ENCODE data around the gene RPN1.

The RPN1 gene

DNA sequence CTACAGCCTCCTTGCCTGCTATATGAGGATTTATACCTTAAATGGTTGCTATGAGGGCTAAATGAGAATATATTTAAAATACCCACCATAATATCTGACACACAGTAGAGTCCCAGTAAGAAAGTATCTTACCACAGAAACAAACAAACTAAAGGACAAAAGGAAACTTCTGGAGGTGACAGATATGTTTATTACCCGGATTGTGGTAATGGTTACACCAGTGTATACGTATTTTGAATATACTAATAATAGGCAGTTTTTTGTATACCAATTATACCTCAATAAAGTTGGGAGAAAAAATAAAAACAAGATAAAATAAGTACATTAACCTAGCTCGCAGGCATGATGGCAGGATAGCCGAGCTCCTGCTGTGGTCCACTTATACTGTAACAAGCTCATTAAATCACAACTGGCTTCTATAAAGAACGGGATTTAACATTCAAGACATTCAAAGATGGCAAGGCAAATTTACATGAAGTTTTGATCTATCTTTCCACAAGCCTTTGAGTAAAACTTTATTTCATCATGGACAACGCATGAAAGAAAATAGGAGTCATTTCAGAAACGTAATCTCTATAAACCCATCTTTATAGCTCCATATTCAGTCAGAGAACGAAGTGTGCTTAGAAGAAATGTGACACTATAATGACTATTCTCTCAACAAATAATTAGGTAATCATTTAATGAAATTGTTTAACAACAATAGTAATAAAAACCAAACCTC, 1.5 kb downstream of the RPN1 start:
- DNase-seq (ENCODE audit: low spot score) = no peak

DNA sequence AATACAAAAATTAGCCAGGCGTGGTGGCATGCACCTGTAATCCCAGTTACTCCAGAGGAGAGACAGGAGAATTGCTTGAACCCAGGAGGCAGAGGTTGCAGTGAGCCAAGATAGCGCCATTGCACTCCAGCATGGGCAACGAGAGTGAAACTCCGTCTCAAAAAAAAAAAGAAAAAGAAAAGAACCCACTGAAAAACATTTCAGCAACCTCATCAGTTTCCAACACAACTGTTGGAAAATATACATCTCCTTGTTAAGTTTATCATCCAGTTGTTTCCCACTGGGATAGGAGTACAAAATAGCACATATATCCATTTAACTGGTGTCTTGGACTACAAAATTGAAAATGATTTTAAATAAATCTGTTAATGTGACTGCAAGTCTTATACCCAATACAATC, 2.2 kb downstream of the RPN1 start:
- no peak for DNase-seq (ENCODE audit: low spot score)

DNA sequence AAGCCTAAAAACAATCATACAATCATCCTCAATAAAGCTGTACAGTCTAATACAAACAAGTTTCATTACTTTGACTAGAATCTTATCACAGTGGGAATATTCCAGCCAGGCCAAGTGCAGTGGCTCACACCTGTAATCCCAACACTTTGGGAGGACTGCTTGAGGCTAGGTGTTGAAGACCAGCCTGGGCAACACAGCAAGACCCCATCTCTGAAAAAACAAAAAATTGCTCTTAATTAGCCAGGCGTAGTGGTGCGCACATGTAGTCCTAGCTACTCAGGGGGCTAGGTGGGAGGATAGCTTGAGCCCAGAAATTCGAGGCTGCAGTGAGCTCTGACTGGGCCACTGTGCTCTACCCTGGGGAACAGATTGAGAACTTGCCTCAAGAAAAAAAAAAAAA, 3.3 kb downstream of the RPN1 start:
- no peak for DNase-seq (ENCODE audit: low spot score)

DNA sequence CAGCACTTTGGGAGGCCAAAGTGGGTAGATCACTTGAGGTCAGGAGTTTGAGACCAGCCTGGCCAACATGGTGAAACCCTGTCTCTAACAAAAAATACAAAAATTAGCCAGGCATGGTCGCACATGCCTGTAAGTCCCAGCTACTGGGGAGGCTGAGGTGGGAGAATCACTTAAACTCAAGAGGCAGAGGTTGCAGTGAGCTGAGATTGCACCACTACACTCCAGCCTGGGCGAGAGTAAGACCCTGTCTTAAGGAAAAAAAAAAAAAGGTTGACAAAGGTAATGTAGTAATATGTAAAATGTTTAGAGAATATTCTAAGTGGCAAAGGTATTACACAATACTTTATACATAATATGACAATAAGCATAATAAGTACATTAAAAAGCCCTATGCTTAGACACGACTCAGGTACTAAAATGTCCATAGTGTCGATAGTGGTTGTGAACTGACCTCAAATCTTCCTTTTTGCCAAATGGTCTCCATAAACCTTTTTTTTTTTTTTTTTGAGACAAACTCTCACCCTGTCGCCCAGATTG, 16.5 kb downstream of the RPN1 start:
- DNase-seq (ENCODE audit: low spot score) = no peak

DNA sequence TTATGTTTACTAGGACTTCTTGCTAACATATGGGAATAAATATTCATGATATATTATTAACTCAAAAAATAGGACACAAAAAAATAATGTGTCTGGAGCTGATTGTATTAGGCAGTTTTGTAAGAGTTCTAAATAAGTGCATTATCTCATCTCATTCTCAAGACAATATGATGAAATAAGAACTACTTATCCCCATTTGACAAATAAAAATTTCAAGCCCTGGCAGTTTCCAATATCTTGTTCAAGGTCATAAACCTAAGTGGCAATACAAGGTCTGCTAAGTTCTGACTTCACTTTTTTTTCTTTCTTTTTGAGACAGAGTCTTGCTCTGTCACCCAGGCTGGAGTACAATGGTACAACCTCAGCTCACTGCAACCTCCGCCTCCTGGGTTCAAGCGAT, 18.3 kb downstream of the RPN1 start:
- DNase-seq (ENCODE audit: low spot score) = no peak

DNA sequence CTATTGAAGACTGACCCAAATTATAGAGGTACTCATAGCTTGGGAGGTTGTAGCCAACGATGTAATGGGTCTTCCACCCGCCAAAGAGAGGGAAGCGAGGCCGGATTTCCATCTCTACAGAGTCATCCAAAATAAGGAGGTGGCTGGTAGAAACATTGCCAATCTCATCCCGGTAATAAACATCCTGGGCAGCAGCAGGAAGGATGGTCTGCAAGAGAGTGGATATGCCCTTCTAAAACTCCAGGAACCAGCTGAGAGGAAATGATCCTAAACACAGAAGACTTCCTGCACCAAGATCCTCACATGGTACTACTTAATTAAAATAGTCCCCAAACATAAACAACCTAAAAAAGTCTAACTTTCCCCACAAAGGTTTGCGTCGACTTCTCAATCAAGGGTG, 20.7 kb downstream of the RPN1 start:
- no peak for DNase-seq (ENCODE audit: low spot score)

DNA sequence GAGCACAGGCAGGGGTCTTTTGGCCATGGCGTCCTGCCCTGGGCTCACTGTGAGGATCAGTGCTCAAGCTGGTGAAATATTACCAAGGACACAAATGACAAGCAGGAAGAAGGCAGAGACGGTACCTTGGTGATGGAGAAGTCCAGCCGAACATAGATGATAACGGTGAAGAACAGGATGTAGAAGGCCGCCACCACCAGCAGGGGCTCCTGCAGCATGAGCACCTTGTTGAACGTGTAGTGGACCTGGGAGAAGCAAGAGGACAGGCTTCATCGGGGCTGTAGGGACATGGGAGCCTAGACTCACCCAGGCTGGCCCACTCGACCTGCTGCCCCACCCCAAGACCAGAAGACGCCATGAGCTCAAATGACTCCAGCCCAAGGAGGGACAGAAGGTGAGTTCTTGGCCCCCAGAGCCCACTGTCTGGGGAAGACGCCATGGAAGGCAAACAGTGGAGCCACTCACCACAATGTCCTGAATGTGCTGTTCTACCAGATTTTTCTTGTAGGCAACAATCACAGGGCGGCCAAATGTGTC, 25.1 kb downstream of the RPN1 start:
- no peak for DNase-seq (ENCODE audit: low spot score)

DNA sequence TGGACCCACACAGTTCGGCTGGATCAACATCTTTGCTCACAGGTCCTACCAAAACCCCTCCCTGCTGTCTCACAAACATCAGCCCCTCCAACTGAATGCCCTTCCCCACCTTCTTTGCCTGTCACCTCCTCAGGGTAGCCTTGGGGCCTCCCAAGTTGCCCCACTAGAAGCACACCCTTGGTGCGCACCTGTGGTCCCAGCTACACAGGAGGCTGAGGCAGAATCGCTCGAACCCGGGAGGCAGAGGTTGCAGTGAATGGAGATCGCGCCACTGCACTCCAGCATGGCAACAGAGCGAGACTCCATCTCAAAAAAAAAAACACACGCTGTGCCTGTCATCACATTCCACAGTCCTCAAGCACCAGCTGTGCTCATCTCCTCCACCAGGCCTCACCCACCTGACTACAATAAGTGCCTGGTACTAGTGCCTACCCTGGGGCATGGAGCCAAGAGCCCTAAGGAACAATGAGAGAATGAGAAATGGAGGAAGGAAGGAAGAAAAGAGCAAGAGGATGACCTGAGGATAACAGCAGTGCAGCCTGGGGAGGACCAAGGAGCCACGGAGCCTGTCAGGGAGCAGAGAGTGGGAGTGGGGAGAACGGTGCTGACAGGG, 26.0 kb downstream of the RPN1 start:
- no peak for DNase-seq (ENCODE audit: low spot score)

DNA sequence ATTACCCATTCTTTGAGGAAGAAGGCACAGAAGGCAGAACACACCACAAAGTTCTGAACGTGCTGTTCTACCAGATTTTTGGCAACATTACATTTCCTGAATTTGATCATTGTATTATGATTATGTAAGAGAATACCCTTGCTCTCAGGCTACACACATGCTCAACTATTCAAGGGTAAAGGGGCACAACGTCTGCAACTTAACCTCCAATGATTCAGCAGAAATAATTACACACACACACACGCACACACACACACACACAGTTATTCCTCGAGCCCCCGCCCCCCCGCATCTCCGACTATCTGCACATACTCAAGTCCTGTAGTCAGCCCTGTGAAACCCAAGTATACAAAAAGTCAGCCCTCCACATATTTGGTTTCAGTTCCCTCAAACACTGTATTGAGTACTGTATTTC, 26.8 kb downstream of the RPN1 start:
- DNase-seq (ENCODE audit: low spot score) = no peak

DNA sequence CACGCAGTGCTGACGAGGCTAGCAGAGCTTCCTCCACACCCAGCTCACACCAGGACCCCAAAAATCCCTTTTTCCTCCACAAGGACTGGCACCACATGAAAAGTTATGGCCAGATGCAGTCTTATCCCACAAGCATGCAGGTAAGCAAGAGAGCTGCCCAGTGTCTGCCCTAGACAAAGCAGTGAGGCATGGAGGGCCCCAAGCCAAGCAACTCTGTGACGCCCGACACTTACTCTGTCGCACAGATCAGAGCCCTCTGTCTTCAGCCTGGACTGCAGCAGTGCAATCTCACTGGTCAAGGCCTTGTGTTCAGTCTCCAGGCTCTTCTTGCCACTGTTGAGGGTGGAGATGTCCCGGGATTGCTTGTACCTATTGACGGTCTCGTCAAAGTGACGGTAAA, 28.7 kb downstream of the RPN1 start:
- no peak for DNase-seq (ENCODE audit: low spot score)

DNA sequence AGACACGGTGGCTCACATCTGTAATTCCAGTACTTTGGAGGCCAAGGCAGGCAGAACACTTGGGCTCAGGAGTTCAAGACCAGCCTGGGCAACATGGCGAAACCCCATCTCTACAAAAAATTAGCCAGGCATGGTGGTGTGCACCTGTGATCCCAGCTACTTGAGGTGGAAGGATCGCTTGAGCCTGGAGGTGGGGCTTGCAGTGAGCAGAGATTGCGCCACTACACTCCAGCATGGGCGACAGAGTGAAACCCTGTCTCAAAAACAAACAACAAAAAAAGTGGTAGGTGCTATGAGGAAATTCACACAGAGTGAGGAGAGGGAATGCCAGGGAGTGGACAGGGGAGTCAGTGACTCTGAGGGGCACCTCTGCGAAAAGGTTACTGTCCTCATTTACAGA, 29.4 kb downstream of the RPN1 start:
- no peak for DNase-seq (ENCODE audit: low spot score)

DNA sequence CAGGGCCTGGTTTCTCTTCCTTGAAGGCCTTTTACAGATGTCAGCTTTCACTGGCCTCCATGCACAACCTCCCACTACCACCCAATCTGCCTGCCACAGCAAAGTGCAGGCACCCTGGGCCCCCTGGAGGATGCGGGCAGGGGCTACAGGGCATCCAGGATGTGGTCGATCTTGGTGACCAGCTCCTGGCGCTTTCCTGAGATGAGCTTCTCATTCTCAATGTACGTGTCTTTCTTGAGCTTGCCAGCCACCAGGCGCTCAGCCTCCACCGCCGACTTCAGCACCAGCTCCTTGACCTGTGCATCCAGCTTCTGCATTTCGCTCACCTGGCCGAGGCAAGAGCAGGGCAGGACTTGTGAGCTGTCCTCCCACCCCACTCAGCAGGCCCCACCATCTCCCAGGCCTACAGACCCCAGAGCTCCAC, 30.3 kb downstream of the RPN1 start:
- DNase-seq (ENCODE audit: low spot score) = no peak

DNA sequence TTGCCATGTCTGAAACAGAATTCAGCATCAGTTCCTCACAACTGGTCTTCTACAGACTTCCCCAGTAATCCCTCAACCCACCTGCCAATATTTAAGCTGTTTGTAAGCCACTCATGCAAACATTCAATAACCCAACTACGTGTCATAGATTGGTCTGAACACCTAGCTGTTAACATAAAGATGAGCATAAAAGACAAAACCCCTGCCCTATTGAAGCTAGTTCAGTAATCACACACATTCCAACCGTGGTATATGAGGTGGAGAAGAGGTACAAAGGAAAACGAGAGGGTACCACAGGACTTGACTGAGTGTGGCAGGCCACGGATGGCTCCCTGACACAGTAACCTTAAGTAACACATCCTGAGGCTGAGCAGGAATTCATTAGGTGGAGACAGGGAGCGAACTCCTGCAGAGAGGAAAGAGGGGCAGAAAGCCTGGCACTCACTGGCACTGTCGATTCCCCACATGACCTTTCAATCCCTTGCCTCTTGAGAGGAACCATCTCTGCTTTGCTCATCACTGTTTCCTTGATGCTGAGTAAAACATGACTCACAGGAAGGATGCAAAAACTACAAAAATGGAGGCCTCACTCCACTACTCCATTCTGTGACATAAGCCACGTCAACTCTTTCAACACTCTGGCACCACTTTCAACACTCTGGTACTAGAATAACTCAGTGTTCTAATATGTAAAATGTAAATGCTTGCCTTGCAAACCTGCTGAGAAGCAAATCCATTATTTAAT, 31.3 kb downstream of the RPN1 start:
- DNase-seq (ENCODE audit: low spot score) = no peak

DNA sequence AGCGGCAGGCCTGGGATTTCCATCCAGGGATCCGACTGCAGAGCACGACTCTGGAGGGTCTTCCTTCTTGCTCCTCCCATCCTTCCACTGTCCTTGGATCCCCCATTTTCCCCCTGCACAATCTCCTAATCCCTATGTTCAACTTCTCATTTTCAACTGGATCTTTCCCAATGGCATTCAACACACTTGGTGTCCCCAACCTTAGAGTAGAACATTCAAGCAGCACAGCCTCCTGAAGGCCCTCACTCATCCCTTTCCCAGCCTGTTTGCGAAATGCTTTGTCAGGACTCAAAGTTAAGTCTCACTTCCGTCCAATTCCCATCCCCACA, 32.3 kb downstream of the RPN1 start:
- peak; percentile 23 for DNase-seq (ENCODE audit: low spot score)

DNA sequence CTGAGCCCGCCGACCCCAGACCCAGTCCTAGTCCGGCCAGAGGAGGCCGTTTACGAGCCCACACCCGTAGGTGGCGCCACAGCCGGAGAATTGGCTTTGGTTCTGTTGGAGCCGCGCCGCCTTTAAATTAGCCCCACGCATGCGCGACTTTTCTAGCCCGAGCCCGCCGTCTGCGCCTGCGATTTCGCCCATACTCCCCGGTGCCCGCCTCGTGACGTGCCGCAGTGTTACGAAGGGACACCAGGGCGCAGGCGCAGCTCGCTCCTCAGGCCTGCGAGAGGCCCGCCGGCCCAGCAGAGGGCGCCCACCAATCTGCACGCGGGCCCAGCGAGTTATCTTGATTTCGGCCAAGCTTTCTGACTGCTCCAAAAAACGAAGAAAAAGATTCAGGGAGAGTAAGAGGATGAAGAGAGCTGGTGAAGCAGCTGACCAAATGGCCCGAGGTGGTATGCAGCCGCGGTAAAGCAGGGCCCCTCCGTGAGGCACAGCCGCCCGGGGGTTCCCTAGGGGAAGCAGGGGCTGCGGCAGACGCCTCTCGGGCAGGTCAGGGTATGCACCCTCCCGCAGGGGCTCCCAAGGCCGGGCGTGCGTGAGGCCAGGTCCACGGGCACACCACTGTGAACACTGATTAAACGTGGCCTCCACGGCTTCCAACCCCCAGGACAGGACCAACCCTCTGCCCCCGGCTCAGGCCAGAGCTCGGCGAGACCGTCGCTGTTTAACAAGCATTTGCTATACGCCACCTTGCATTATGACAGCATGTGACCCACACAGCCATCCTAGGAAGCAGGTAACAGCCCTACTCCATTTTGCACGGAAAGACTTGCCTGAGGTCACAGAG, 32.8 kb downstream of the RPN1 start:
- peak; percentile 95 for DNase-seq (ENCODE audit: low spot score)

DNA sequence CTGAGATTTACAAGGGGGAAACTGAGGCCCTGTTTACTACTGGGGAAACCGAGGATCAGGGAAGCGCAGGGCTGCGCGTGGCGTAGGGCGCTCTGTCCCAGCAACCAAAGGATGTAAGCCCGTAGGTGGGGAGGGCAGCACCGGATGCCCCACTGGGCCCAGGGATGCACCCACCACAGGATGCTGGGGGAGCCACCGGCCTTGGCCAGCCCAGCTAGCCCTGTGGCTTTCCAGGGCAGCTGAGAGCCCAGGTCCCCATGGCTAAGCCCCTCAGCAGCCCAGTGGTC, 33.4 kb downstream of the RPN1 start:
- no peak for DNase-seq (ENCODE audit: low spot score)

DNA sequence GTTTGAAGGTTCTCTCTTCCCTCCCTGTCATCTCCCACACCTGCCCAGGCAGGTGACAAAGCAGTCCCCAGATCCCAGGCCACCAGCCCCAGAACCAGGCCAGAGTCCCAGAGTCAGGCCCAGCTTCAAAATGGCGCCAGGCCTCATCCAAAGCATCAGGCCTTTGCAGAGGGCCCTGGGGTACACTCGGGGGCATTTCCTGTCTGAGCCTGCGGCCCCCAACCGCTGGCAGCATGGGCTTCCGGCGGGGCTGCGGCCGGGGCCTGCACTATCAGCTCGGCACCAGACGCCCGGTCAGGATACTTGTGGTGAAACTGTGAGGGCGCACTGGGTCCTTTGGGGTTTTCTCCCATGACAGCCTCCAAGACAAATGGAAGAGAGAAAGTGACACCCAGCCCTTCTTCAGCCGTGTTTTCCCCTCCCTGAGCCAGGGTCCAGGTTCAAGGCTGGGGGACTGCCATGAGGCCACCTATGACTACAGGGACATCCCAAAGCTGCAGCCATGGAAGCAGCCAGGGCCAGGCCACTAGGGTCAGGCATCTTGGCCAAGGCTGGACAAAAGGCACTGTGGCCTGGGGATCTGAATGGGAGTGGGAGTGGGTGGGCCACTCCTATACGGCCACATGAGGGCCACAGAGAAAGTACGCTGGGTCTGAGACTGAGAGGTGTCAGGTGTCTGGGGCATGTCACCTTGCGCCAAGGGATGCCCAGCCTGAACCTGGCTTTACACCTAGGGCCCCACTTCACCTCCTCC, 33.9 kb downstream of the RPN1 start:
- DNase-seq (ENCODE audit: low spot score) = no peak

DNA sequence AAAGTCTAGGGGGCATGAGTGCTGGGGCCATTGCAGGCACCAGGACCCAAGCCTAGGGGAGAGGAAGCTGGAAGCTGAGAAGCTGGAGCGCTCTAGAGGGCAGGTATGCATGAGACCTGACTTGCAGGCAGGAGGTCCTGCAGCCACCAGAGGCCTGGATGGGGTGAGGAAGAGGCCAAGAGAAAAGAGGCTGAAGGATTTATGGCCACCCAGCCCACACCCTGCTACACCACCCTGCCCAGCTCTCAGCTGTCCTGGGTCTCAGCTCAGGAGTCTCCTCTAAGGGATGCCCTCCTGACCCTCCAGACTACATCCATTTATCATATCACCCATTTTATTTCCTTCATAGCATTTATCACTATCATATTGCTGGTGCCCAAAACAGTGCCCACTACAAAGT, 36.5 kb downstream of the RPN1 start:
- DNase-seq (ENCODE audit: low spot score) = no peak

DNA sequence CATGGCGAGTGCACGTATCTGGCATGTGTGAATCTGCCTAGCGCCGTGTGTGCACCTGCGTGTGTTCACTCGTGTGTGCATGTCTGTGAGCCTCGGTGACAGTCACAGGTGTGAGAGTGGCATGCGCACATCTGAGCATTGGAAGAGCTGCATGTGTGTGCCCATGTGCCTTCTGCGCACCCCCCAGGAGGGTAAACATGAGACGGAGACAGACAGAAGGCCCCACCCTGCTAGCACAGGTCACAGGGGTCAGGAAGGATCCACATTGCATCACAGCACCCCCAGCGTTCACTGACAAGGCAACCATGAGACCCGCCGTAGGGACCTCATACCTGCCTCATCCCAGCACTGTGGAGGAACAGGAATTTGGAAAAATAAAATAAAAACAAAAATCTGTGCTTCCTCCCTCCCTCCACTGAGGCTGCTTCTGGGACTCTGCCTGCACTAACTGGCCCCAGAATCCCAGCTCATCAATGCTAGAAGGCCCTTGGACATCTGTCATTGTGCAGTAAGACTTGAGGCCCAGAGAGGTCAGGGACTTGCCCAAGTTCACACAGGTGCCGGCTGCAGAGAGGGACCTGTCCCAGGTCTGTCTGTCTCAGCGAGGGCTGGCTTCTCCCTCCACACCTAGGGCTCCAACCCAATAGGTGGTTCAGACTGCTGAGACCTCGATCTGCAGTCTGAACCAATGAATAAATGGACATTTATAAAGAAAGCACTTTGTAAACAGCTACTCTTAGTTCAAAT, 37.4 kb downstream of the RPN1 start:
- no peak for DNase-seq (ENCODE audit: low spot score)

DNA sequence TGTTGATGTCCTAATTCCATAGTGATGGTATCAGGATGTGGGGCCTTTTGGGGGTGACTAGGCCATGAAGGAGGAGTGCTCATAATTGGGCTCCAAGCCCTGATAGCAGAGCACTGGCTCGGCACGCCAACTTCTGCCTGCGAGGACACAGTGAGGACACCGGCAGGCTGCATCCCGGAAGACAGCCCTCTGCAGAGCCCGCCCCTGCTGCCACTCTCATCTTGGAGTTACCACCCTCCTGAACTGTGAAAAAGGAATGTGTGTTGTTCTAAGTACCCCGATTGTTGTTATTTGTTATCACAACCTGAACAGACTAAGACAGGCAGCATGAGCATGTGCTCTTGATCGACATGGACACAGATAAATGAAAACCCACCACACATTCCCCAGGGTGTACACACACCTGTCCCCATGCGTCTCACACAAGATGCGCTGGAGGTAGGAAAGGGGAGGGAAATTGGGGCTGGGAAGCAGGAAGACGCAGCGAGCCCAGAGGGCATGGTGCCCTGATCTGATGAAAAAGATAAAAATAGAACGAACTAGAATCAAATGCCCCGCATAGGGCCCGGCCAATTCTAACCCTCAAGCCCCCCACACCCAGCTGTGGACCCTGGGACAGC, 40.1 kb downstream of the RPN1 start:
- DNase-seq (ENCODE audit: low spot score) = no peak

Data from cerebellar cortex (tissue), 1 donor.